ENCODE data around the gene KBTBD3.

GRCh38 chr11:106047631-106048030, 29.5 kb downstream of the KBTBD3 start:
- TF ChIP-seq SUZ12 (IDR thresholded peaks at IDR 0.05) (no peak), ZNF384 (IDR thresholded peaks at IDR 0.05) (no peak), SP1 (IDR thresholded peaks at IDR 0.05) (no peak), NFRKB (IDR thresholded peaks at IDR 0.05) (no peak), FOXA1 (IDR thresholded peaks at IDR 0.05) (no peak), TARDBP (IDR thresholded peaks at IDR 0.05) (no peak), BHLHE40 (IDR thresholded peaks at IDR 0.05; ENCODE audit: borderline replicate concordance) (no peak), ELF4 (IDR thresholded peaks at IDR 0.05) (no peak), L3MBTL2 (conservative IDR thresholded peaks at IDR 0.05) (no peak), FOXM1 (IDR thresholded peaks at IDR 0.05; ENCODE audit: borderline replicate concordance) (no peak), LEF1 (IDR thresholded peaks at IDR 0.05; ENCODE audit: borderline replicate concordance) (no peak), FOXK2 (IDR thresholded peaks at IDR 0.05) (no peak)
